AG04449 (cell line): ENCODE data around the gene AS3MT.
A peak's percentile ranks its signal among the peaks of the same experiment; 100 is the strongest.

Experiments
- CTCF ChIA-PET: fragments of 350-600 bp; formaldehyde crosslinking; extraction: SDS; loops from one replicate; lab custom pipeline; 2021; ENCODE audit warnings: antibody characterized with exemption; lab: Yijun Ruan, JAX
- POLR2A ChIA-PET: fragments of 400-600, 350-600 bp; formaldehyde crosslinking; extraction: SDS; loops from one replicate; lab custom pipeline; 2020; ENCODE audit warnings: antibody characterized with exemption, inconsistent platforms; lab: Yijun Ruan, JAX
- DNase-seq: peaks from one replicate; pipeline ENCODE4 v3.0.0-alpha.2; 2010; ENCODE audit warnings: low read depth, low spot score
- H3K4me3 ChIP-seq: 2 replicates; pipeline ENCODE4 v1.5.1; 2011; ENCODE audit warnings: low read depth, mild to moderate bottlenecking, control low read depth, low read length
- TF ChIP-seq, protein P1 (sequence below): IDR thresholded peaks from one replicate; pipeline ENCODE4 v1.5.1; 2011; ENCODE audit warnings: mild to moderate bottlenecking, moderate library complexity, low read length, control low read depth, inconsistent platforms; ENCODE audit not compliant: insufficient read depth; ENCODE audit errors: missing control alignments

AS3MT gene

DNA sequence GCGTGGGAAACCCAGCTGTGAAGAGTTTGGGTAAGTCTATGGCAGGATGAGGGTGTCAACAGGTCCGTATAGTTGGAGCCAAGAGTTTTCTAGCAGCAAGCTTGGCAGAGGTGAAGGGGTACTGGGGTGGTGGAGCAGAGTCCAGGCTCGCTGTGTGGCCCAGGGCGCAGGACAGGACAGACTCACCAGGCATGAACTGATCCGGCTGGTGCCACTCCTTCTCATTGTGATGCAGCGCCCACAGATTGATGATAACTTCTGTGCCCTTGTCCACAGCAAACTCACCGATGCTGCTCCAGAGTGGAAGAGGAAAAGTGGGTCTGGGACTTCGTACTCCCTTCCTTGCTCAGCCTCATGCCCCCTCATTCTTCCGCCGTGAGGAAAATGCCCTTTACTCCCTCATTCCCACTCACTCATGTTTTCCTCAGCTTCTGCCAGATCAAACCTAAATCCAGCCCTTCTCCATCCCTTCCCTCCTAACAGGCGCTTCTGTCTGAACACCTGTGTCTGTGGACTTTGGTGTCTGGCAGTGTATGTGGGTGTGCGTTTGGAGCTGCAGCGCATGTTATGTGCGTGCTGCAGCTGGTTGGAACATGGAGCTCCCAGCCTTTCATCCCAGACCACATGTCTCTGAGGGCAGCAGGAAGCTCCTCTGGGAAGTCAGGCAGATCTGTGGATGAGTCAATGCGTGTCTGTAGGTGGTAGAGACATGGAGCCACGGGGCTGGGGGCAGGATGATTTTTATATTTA lies 37.8 kb upstream of the AS3MT start:
- CTCF ChIA-PET, result interaction anchor here (0.8 to 14.1 kb wide), 11 partner anchors 10 to 503 kb away, joined by 3 to 355 read pairs (median 4); partner anchors contain the start of gene CNNM2
- POLR2A ChIA-PET, result interaction anchor here (0.7 to 1.1 kb wide), 2 partner anchors 85 to 117 kb away, joined by 3 read pairs; partner anchors contain the start of genes ARL3 and SFXN2
- no peak for DNase-seq
- H3K4me3 ChIP-seq, result no peak overlapping the region
- TF ChIP-seq, protein P1, sequence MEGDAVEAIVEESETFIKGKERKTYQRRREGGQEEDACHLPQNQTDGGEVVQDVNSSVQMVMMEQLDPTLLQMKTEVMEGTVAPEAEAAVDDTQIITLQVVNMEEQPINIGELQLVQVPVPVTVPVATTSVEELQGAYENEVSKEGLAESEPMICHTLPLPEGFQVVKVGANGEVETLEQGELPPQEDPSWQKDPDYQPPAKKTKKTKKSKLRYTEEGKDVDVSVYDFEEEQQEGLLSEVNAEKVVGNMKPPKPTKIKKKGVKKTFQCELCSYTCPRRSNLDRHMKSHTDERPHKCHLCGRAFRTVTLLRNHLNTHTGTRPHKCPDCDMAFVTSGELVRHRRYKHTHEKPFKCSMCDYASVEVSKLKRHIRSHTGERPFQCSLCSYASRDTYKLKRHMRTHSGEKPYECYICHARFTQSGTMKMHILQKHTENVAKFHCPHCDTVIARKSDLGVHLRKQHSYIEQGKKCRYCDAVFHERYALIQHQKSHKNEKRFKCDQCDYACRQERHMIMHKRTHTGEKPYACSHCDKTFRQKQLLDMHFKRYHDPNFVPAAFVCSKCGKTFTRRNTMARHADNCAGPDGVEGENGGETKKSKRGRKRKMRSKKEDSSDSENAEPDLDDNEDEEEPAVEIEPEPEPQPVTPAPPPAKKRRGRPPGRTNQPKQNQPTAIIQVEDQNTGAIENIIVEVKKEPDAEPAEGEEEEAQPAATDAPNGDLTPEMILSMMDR, result no peak

DNA sequence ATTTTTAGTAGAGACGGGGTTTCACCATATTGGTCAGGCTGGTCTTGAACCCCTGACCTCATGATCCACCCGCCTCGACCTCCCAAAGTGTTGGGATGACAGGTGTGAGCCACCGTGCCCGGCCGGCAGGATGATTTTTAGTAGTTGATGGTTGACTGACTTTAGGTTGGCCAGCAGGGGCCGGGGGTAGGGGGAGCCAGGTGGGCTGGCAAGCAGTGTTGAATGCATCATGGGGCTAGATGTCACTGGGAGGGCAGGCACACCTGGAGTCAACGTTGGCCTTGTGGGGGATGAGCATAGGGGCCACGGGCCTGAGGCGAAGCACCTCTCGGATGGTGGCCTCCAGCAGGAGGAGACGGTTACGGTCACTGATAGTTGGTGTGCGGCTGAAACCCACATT lies 37.0 kb upstream of the AS3MT start:
- CTCF ChIA-PET, result interaction anchor here (0.9 to 14.1 kb wide), 13 partner anchors 15 to 502 kb away, joined by 3 to 355 read pairs (median 4); partner anchors contain the start of gene CNNM2
- no peak overlapping the region for H3K4me3 ChIP-seq
- POLR2A ChIA-PET, result interaction anchor here (1.1 kb wide), 1 partner anchor 118 kb away, joined by 3 read pairs; the partner anchor contains the start of genes ARL3 and SFXN2
- TF ChIP-seq, protein P1, result no peak
- no peak for DNase-seq

DNA sequence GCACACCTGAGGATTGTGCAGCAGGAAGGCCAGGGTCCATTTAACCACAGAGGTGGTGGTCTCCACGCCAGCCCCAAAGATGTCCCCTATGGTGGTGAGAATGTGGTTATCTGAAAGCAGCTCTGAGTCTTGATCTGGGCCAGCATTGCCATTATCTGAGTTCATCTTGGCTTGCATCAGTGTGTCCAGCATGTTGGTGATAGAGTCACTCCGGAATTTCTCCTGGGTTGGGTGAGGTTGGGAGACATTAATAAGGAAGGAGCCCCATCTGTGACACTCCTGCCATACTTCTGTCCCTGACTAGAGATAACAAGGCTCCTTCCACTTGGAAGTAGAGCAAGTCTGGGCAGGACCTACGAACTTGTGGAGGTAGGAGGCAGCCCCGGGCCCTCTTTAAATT lies 36.3 kb upstream of the AS3MT start:
- ChIA-PET POLR2A (interaction anchor here (0.7 kb wide), 1 partner anchor 101 kb away, joined by 3 read pairs; no protein-coding TSS in a partner anchor), CTCF (interaction anchor here (0.9 to 14.1 kb wide), 11 partner anchors 15 to 224 kb away, joined by 3 to 355 read pairs (median 4); no protein-coding TSS in a partner anchor)
- H3K4me3 ChIP-seq, result no peak overlapping the region
- DNase-seq, result no peak
- TF ChIP-seq, protein P1, result no peak

DNA sequence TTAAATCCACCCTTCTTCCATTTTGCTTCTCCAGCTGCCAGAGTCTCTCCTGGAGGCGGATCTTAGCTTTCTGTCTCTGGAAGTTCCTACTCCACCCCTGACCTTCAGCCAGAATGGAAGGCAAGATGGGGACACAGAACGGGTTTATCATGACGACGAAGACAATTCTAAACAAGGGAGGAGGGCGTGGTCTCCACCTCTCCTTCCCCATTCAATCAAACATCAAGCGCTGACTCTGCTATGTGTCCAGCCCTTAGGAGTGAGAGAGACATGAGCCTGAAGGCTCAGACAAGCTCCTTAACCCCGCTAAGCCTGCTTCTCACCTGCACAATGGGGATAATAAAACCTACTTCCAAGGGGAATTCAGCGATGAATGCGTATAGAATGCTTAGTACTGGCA lies 35.1 kb upstream of the AS3MT start:
- POLR2A ChIA-PET, result no interaction called here
- H3K4me3 ChIP-seq, result no peak overlapping the region
- DNase-seq, result no peak
- TF ChIP-seq, protein P1, result no peak
- CTCF ChIA-PET, result interaction anchor here (0.6 to 14.1 kb wide), 25 partner anchors 9 to 500 kb away, joined by 3 to 355 read pairs (median 4); partner anchors contain the start of gene CNNM2

DNA sequence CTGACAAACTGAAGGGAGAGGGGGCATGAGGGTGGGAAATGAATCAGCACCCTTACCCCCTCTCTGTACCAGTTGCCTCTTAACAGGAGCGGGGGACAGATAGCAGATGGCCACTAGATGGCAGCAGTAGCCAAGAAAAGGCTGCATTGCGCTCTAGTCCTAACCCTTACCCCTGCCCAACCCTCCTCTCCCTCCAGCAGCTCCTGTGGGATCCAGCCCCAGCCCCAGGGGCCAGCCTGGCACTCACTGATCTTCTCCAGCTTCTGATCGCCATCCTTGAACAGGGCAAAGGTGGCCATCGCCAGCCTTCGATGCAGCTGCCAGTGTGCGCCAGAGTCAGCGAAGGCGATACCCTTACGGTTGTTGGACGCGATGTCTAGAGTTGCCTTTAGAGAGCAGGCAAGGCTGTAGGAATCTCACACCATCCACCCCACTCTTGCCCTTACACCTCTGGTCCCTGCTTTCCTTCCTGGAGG lies 34.2 kb upstream of the AS3MT start:
- DNase-seq, result no peak
- POLR2A ChIA-PET, result no interaction called here

More for the DNA sequence above, 34.2 kb upstream of the AS3MT start:
- TF ChIP-seq, protein P1, result peak; percentile 85
- no peak overlapping the region for H3K4me3 ChIP-seq
- CTCF ChIA-PET, result interaction anchor here (0.6 to 14.1 kb wide), 28 partner anchors 10 to 499 kb away, joined by 3 to 355 read pairs (median 4); partner anchors contain the start of genes AS3MT and RPEL1
